AG04450 (cell line): Measurements from ENCODE around the gene FAM107B. TPM values are rescaled to one million over a fixed set of nuclear protein-coding genes. Genes with fewer than 3 reads are reported as not detected.

Experiments
- CTCF ChIA-PET: fragments of 300-600, 350-600 bp; formaldehyde crosslinking; extraction: SDS; loops from one replicate; lab custom pipeline; 2022; ENCODE audit warnings: antibody characterized with exemption, inconsistent platforms; lab: Charles Lee
- POLR2A ChIA-PET: fragments of 350-600 bp; formaldehyde crosslinking; extraction: SDS; loops from one replicate; lab custom pipeline; 2021; ENCODE audit warnings: antibody characterized with exemption, inconsistent platforms; lab: Yijun Ruan, JAX
- DNase-seq: peaks from one replicate; pipeline ENCODE4 v3.0.0-alpha.2; 2011; ENCODE audit warnings: low read depth, low spot score
- H3K27ac ChIP-seq: one replicate; pipeline ENCODE4 v1.5.1; 2012; ENCODE audit warnings: low read depth, low read length, control low read depth
- H3K27me3 ChIP-seq: one replicate; pipeline ENCODE4 v1.6.0; 2012; ENCODE audit warnings: low read length; ENCODE audit not compliant: control insufficient read depth, insufficient read depth
- H3K4me3 ChIP-seq: 2 replicates; pipeline ENCODE4 v1.5.1; 2011; ENCODE audit warnings: mild to moderate bottlenecking, low read depth, low read length, control low read depth
- H3K9me3 ChIP-seq: 2 replicates; pipeline ENCODE4 v1.5.1; 2012; ENCODE audit warnings: low read length; ENCODE audit not compliant: control insufficient read depth, insufficient read depth
- CTCF ChIP-seq: IDR thresholded peaks from 2 replicates; pipeline ENCODE4 v1.5.1; 2011; ENCODE audit warnings: low read depth, low read length, control low read depth, inconsistent platforms
- polyA plus RNA-seq: library from polyadenylated mRNA; depleted of rRNA; stranded (reverse); fragments of >200 nt; gene quantifications from 2 replicates; pipeline ENCODE4 v1.2.3, GENCODE V29; 2011

Gene FAM107B
- polyA plus RNA-seq, 1 experiment = 41.4 TPM

GRCh38 chr10:14588084-14588937, 186.4 kb downstream of the FAM107B start:
- DNase-seq = peak; percentile 97
- ChIA-PET CTCF (no interaction called here), POLR2A (interaction anchor here (0.6 to 1.6 kb wide), 7 partner anchors 8 to 250 kb away, joined by 3 to 6 read pairs (median 3); partner anchors contain the start of genes CDNF, HSPA14 and MSANTD7)
- Histone ChIP-seq H3K27ac (peak overlapping the region; percentile 99), H3K4me3 (peak overlapping the region; percentile 34), H3K27me3 (no peaks in the 10 kb centered on the region), H3K9me3 (no peaks in the 10 kb centered on the region)
- no peak for TF ChIP-seq CTCF

GRCh38 chr10:14587540-14588083, 187.1 kb downstream of the FAM107B start:
- TF ChIP-seq CTCF = no peak
- peak overlapping the region; percentile 99 for H3K27ac ChIP-seq
- ChIA-PET CTCF (no interaction called here), POLR2A (interaction anchor here (0.6 to 1.6 kb wide), 5 partner anchors 8 to 99 kb away, joined by 3 to 6 read pairs (median 3); no protein-coding TSS in a partner anchor)
- no peaks in the 10 kb centered on the region for H3K27me3 ChIP-seq
- DNase-seq = no peak
- H3K9me3 ChIP-seq = no peaks in the 10 kb centered on the region
- peak overlapping the region; percentile 29; the same call in 1 of the 2 replicates for H3K4me3 ChIP-seq

GRCh38 chr10:14586901-14587300, 187.8 kb downstream of the FAM107B start:
- H3K4me3 ChIP-seq = no peak overlapping the region
- no peaks in the 10 kb centered on the region for H3K27me3 ChIP-seq
- no peak overlapping the region for H3K27ac ChIP-seq
- no peak for DNase-seq
- TF ChIP-seq CTCF = no peak
- H3K9me3 ChIP-seq = no peaks in the 10 kb centered on the region
- ChIA-PET POLR2A (no interaction called here), CTCF (no interaction called here)

GRCh38 chr10:14585287-14586193, 189.2 kb downstream of the FAM107B start:
- no peak overlapping the region for H3K27ac ChIP-seq
- ChIA-PET CTCF (no interaction called here), POLR2A (no interaction called here)
- no peaks in the 10 kb centered on the region for H3K27me3 ChIP-seq
- no peaks in the 10 kb centered on the region for H3K9me3 ChIP-seq
- TF ChIP-seq CTCF = no peak
- no peak overlapping the region for H3K4me3 ChIP-seq
- DNase-seq = no peak
